ENCODE results near the gene NR3C2.
"Not testable (repeated sequence)": the region's sequence is repeated elsewhere in the genome, so short reads cannot be mapped to it uniquely, and the experiment has no call there.

NR3C2 gene

GRCh38 chr4:148330724-148331123 is 111.5 kb downstream of the NR3C2 start:
- no peak overlapping the region for H3K27ac Mint-ChIP-seq
- H3K9me3 Mint-ChIP-seq: no peaks in the 10 kb centered on the region
- no peak for DNase-seq
- H3K4me3 Mint-ChIP-seq: no peak overlapping the region
- peaks cover 8% of the 10 kb centered on the region for H3K36me3 Mint-ChIP-seq (ENCODE audit: low read depth)
- H3K4me1 Mint-ChIP-seq (ENCODE audit: low read depth): peaks cover 34% of the 10 kb centered on the region
- no peaks in the 10 kb centered on the region for H3K27me3 Mint-ChIP-seq

- H3K4me3 Mint-ChIP-seq: no peak overlapping the region
- H3K27me3 Mint-ChIP-seq: no peaks in the 10 kb centered on the region
- H3K27ac Mint-ChIP-seq: no peak overlapping the region
- peaks cover 8% of the 10 kb centered on the region for H3K36me3 Mint-ChIP-seq (ENCODE audit: low read depth)
- DNase-seq: no peak
- H3K4me1 Mint-ChIP-seq (ENCODE audit: low read depth): peaks cover 40% of the 10 kb centered on the region
- no peaks in the 10 kb centered on the region for H3K9me3 Mint-ChIP-seq
Observed at GRCh38 chr4:148330161-148330560, 112.1 kb downstream of the NR3C2 start.

DNA sequence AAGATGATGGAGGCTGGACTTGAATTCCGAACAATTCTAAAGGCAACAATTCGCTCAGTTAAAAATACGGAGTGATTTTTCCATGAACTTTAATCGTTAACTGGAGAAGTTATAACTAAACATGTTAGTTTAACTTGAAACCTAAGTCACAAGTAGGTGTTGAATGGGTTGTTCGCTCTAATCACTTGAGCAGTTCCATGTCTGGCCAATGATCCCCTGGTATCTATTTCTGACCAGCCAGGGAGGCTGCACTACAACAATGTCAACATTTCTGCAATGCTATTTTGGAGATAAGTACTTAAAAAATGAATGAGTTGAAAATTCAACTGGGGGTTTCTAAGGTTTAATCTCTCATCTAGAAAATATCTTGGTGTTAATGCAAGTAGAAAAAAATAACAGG is 112.5 kb downstream of the NR3C2 start:
- peaks cover 43% of the 10 kb centered on the region for H3K4me1 Mint-ChIP-seq (ENCODE audit: low read depth)
- no peak for DNase-seq
- no peaks in the 10 kb centered on the region for H3K27me3 Mint-ChIP-seq
- H3K36me3 Mint-ChIP-seq (ENCODE audit: low read depth): peaks cover 8% of the 10 kb centered on the region
- H3K9me3 Mint-ChIP-seq: no peaks in the 10 kb centered on the region
- no peak overlapping the region for H3K4me3 Mint-ChIP-seq
- no peak overlapping the region for H3K27ac Mint-ChIP-seq

DNA sequence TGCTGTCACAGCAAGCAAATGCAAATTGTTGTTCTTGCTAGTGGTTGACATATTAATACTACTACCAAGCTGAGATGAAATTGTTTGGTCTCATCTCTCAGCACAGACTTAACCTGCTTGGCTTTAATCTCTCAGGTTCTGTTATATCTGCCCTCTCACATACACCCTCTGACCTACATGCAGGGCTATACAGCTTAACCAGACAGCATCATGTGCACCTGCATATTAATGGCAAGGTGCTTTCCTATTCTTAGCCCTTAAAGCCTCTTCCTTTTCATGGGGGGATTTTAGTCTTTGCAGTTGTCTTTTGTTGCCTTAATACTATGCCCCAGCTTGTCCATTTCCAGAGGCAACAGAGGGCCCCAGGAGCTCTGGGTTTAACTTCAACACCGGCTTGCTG is 114.5 kb downstream of the NR3C2 start:
- DNase-seq: no peak
- Mint-ChIP-seq H3K4me1 (ENCODE audit: low read depth) (peaks cover 40% of the 10 kb centered on the region), H3K4me3 (no peak overlapping the region), H3K9me3 (no peaks in the 10 kb centered on the region), H3K36me3 (ENCODE audit: low read depth) (peaks cover 12% of the 10 kb centered on the region), H3K27ac (no peak overlapping the region), H3K27me3 (no peaks in the 10 kb centered on the region)

- H3K9me3 Mint-ChIP-seq; DNase-seq; H3K4me3 Mint-ChIP-seq; H3K27ac Mint-ChIP-seq; H3K27me3 Mint-ChIP-seq; H3K36me3 Mint-ChIP-seq (ENCODE audit: low read depth): not testable (repeated sequence)
- H3K4me1 Mint-ChIP-seq (ENCODE audit: low read depth): peaks cover 24% of the 10 kb centered on the region
Observed at GRCh38 chr4:148323316-148323715, 118.9 kb downstream of the NR3C2 start.

DNA sequence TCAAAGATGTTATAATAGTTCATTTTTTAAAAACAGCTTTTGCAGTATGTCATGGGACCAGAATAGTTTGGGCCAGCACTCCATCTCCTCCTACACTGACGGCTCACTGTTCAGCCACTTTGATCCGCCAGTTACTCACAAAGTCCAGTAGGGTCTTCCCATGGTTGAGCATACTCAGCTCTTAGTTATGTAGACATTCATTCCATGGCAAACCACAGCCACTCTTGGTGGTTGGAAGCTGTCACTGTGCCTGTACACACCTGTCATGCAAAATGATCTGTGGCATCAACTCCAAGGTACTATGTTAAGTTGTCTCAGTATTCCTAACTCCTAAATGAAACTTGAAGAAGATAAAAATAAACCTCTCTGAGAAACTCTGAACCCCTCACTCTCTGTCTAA is 127.2 kb downstream of the NR3C2 start:
- Mint-ChIP-seq H3K9me3 (no peaks in the 10 kb centered on the region), H3K4me3 (no peak overlapping the region), H3K27me3 (no peaks in the 10 kb centered on the region), H3K4me1 (ENCODE audit: low read depth) (peaks cover 11% of the 10 kb centered on the region), H3K27ac (no peak overlapping the region), H3K36me3 (ENCODE audit: low read depth) (no peaks in the 10 kb centered on the region)
- no peak for DNase-seq

- Mint-ChIP-seq H3K36me3 (ENCODE audit: low read depth) (no peaks in the 10 kb centered on the region), H3K9me3 (no peaks in the 10 kb centered on the region), H3K4me3 (no peak overlapping the region), H3K27ac (no peak overlapping the region), H3K27me3 (no peaks in the 10 kb centered on the region), H3K4me1 (ENCODE audit: low read depth) (peaks cover 16% of the 10 kb centered on the region)
- no peak for DNase-seq
Observed at GRCh38 chr4:148312956-148313490, 129.2 kb downstream of the NR3C2 start.

DNA sequence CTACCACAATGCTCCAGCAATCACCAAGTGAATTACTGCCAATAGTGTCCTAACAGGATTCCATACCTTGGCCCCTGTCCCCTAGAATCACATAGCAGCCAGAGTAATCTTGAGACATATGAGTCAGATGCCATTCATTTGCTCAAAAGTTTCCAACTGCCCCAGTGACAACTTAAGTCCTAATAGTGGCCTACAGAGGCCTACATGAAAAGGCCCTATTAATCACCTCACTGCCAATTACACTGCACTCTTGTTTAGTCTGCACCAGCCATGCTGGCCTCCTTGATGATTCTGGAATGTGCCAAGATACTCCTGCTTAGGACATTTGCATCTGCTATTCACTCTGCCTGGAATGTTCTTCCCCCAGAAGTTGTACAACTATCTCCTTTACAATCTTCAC is 130.7 kb downstream of the NR3C2 start:
- Mint-ChIP-seq H3K27ac (no peak overlapping the region), H3K36me3 (ENCODE audit: low read depth) (no peaks in the 10 kb centered on the region), H3K27me3 (no peaks in the 10 kb centered on the region), H3K4me1 (ENCODE audit: low read depth) (peaks cover 20% of the 10 kb centered on the region), H3K9me3 (no peaks in the 10 kb centered on the region), H3K4me3 (no peak overlapping the region)
- no peak for DNase-seq

GRCh38 chr4:148310756-148311155 is 131.5 kb downstream of the NR3C2 start:
- H3K27me3 Mint-ChIP-seq: no peaks in the 10 kb centered on the region
- H3K4me3 Mint-ChIP-seq: no peak overlapping the region
- no peak for DNase-seq
- H3K4me1 Mint-ChIP-seq (ENCODE audit: low read depth): peaks cover 20% of the 10 kb centered on the region
- no peak overlapping the region for H3K27ac Mint-ChIP-seq
- H3K9me3 Mint-ChIP-seq: no peaks in the 10 kb centered on the region
- H3K36me3 Mint-ChIP-seq (ENCODE audit: low read depth): no peaks in the 10 kb centered on the region

GRCh38 chr4:148305751-148306150 is 136.5 kb downstream of the NR3C2 start:
- no peak overlapping the region for H3K4me3 Mint-ChIP-seq
- peaks cover 24% of the 10 kb centered on the region for H3K36me3 Mint-ChIP-seq (ENCODE audit: low read depth)
- no peak overlapping the region for H3K27ac Mint-ChIP-seq
- H3K9me3 Mint-ChIP-seq: peaks cover 9% of the 10 kb centered on the region
- DNase-seq: no peak
- H3K27me3 Mint-ChIP-seq: no peaks in the 10 kb centered on the region
- H3K4me1 Mint-ChIP-seq (ENCODE audit: low read depth): peaks cover 11% of the 10 kb centered on the region

DNA sequence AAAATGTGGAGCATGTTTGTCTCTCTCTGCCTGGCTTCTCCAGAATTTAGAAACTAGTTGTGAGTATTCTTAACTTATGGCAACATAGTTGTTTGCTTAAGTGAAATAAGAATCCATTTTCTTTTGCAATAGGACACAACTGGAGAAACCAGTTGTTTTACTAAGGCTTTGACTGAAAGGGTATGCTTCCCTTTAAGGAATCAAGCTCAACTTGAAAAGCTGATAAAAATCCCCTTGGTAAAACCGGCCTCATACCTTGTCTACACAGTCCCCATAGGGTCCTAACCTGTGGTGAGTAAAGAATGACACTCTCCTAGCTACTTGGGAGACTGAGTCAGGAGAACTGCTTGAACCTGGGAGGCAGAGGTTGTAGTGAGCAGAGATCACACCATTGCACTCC is 139.8 kb downstream of the NR3C2 start:
- H3K4me1 Mint-ChIP-seq (ENCODE audit: low read depth): peaks cover 7% of the 10 kb centered on the region
- no peak overlapping the region for H3K4me3 Mint-ChIP-seq
- no peaks in the 10 kb centered on the region for H3K27me3 Mint-ChIP-seq
- peaks cover 12% of the 10 kb centered on the region for H3K9me3 Mint-ChIP-seq
- peaks cover 37% of the 10 kb centered on the region for H3K36me3 Mint-ChIP-seq (ENCODE audit: low read depth)
- no peak for DNase-seq
- no peak overlapping the region for H3K27ac Mint-ChIP-seq

DNA sequence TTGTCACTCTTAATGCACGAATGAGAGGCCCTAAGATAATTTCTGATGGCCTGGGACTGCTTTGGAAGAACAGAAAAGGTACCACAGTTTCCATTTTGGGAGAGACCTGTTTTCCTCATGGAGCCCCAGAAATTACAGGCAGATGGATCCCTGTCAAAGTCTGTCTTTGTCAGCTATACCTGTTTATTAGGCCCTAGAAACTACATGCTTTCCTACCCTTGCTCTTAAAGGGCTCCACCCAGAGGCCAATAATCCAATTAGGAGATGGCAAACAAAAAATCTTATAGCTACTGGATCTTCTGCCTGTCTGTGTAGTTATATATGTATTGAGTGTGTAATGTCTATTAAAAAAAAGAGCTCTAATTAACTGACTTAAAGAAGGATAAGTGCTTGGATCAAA is 141.3 kb downstream of the NR3C2 start:
- Mint-ChIP-seq H3K4me3 (no peak overlapping the region), H3K4me1 (ENCODE audit: low read depth) (peaks cover 16% of the 10 kb centered on the region), H3K27me3 (no peaks in the 10 kb centered on the region), H3K36me3 (ENCODE audit: low read depth) (peaks cover 37% of the 10 kb centered on the region), H3K9me3 (peaks cover 12% of the 10 kb centered on the region), H3K27ac (no peak overlapping the region)
- DNase-seq: no peak

DNA sequence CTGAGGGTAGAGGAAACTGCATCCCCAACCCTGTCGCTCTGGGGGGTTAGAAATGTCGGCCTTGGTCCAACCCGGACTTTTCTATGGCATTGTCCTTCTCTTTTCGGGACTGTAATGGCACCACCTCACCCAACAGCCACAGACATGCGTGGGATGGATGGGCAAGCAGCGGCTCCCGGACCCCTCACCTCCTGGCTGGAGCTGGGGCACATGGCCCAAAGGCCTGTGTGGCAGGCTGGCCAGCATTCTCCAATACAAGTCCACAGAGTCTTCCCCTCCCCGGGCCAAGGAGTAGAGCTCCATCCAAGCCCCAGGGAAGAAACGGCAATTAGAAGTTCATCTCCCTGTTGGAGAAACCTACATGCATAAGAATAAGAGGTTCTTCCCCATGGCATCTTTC is 142.9 kb downstream of the NR3C2 start:
- no peaks in the 10 kb centered on the region for H3K27me3 Mint-ChIP-seq
- H3K27ac Mint-ChIP-seq: no peak overlapping the region
- peaks cover 24% of the 10 kb centered on the region for H3K4me1 Mint-ChIP-seq (ENCODE audit: low read depth)
- no peak overlapping the region for H3K4me3 Mint-ChIP-seq
- H3K9me3 Mint-ChIP-seq: peaks cover 12% of the 10 kb centered on the region
- DNase-seq: no peak
- peaks cover 34% of the 10 kb centered on the region for H3K36me3 Mint-ChIP-seq (ENCODE audit: low read depth)

- DNase-seq: no peak
- Mint-ChIP-seq H3K4me3 (no peak overlapping the region), H3K27me3 (no peaks in the 10 kb centered on the region), H3K4me1 (ENCODE audit: low read depth) (peaks cover 41% of the 10 kb centered on the region), H3K9me3 (peaks cover 8% of the 10 kb centered on the region), H3K27ac (no peak overlapping the region), H3K36me3 (ENCODE audit: low read depth) (peaks cover 17% of the 10 kb centered on the region)
Observed at GRCh38 chr4:148296498-148296897, 145.7 kb downstream of the NR3C2 start.

DNA sequence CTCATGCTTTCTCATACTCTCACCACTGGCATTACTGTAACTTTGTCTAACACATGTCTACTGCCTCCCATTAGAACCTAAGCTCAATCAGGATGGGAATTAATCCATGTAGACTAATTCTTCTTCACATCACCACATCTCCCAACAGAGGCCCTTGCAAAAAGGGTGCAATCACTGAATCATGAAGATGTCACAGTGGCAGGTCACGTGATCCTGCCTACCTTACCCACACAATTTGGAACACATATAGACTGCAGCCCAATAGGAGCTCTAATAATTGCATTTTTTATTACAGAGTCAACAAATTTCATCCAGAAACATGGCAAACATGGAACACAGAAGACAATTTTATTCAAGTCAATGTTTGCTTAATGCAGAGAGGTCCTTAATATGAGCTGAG is 146.6 kb downstream of the NR3C2 start:
- H3K4me3 Mint-ChIP-seq: no peak overlapping the region
- peaks cover 11% of the 10 kb centered on the region for H3K36me3 Mint-ChIP-seq (ENCODE audit: low read depth)
- H3K27me3 Mint-ChIP-seq: no peaks in the 10 kb centered on the region
- DNase-seq: no peak
- H3K27ac Mint-ChIP-seq: no peak overlapping the region
- peaks cover 4% of the 10 kb centered on the region for H3K9me3 Mint-ChIP-seq
- H3K4me1 Mint-ChIP-seq (ENCODE audit: low read depth): peaks cover 46% of the 10 kb centered on the region

DNA sequence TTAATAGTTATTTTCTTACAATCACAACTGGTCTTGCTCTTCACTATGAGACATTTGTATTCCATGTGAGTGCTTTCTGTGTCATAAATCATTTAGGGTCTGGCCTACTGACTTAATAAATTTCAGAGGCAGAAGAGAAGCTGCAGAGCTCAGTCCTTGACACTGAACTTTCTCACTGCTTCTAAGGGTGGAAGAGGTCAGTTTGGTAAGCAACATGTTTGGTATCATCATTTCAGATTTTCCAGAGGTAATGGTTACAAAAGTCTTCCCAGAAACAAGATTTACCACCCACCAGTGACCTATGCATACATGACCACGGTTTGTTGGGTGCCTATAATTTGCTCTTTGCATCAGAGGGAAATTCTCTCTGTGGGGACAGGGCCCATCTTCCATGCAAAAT is 148.6 kb downstream of the NR3C2 start:
- Mint-ChIP-seq H3K4me3 (no peak overlapping the region), H3K36me3 (ENCODE audit: low read depth) (peaks cover 3% of the 10 kb centered on the region), H3K9me3 (peaks cover 4% of the 10 kb centered on the region), H3K4me1 (ENCODE audit: low read depth) (peaks cover 58% of the 10 kb centered on the region), H3K27ac (no peak overlapping the region), H3K27me3 (no peaks in the 10 kb centered on the region)
- no peak for DNase-seq
